Measurements from ENCODE around the gene PCLAF.

- TF ChIP-seq TARDBP (IDR thresholded peaks at IDR 0.05) (no peak), SUZ12 (IDR thresholded peaks at IDR 0.05) (no peak)
Observed at GRCh38 chr15:64369078-64369607, 12.1 kb downstream of the PCLAF start.

Data from HEK293T (cell line).